ENCODE measurements around the gene CYFIP2.

- TF ChIP-seq CTCF (optimal IDR thresholded peaks at IDR 0.05 in 1 of 3, IDR thresholded peaks at IDR 0.05 in 1 of 3, conservative IDR thresholded peaks at IDR 0.05 in 1 of 3; ENCODE audit: extremely low read depth in 1 of 3, insufficient read depth in 2 of 3, low read length in 3 of 3): no peak
- TF ChIP-seq EZH2 (IDR thresholded peaks at IDR 0.05; ENCODE audit: low read length): no peak
Observed at GRCh38 chr5:157358871-157359270, 92.9 kb downstream of the CYFIP2 start.
